NCI-H146 treated with DMSO at 0.1 percent for 48 hours (cell line): ENCODE data around the gene AAK1.
"Not testable (repeated sequence)": the region's sequence is repeated elsewhere in the genome, so short reads cannot be mapped to it uniquely, and the experiment has no call there.

Experiments
- DNase-seq: peaks from one replicate; lab custom pipeline; 2025; ENCODE audit not compliant: unreplicated experiment; lab: John Stamatoyannopoulos, UW

AAK1 gene

DNA sequence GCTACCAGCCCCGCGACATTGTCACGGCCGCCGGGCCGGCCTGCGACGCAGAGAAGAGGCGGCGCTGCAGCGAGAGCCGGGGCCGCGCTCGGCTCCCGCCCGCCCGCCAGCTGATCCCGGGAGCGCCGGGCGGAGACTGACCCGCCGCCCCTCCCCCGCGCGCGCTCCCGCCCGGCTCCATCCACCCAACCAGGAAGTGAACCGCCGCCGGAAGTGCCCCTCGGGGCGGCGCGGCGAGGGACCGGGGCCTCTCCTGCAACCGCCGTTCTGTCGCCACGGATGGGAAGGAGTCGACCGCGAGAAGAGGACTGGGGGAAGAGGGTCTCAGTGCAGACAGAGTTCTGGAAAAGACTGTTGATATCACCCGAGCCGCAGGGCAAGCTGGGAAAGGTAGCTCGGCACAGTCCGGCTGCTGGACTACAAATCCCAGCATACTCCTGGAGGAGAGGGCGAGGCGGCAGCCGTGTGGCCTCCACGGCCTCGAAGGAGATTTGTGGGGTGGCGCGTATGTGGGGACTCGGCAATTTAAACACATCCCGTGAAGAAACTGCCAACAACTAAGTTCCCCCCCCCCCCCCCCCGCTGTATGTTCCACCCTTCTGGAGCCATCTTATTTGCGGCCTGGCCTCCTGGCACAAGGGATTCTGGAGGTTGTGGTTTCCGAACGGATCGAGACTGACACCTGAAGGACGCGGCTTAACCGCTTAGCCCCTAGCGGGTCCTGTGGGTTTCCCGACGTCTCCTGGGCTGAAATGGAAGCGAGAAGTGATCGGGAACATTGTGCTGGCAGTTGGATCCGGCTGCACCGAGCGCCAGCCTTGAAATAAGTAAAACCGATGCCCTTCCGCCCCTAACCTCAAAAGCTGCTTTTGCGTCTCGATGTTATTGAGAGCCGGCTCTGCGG is at the start of gene AAK1:
Gene AAK1 (minus strand): TSS at position 138 of the 904 bp plus-strand sequence. CDS start 699 bp downstream, outside the sequence.
- peak; percentile 77 for DNase-seq

DNA sequence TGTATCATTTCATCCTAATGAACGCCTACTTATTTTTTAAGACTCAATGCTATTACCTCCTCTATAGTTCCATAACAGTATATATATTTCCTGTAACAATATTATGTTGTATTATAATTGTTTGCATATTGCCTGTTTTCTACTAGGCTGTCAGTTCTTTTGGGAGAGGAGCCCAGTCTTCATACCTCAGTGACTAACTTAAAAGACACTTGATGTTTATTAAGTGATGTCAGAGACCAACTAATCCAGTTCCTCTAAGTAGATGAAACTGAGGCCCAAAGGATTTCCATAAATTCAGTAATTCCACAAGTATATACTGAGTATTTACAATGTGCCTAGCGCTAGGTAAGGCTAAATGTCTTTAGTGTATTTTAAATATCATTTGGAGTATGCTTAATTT is 48.9 kb upstream of the AAK1 start:
- no peak for DNase-seq

DNA sequence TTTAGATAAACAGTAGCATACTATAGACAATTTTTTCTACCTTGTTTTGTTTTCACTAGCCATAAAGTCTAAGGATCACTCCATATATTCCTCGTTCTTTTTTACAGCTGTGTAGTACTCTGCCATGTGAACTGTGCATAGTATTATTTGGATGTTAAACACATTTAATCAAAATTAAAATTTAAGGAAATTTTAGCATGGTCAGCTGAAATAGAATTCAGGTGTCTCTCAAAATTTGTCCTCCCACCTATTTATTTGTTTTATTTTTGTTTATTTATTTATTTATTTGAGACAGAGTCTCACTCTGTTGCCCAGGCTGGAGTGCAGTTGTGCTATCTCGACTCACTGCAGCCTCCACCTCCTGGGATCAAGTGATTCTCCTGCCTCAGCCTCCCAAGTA is 46.4 kb upstream of the AAK1 start:
- DNase-seq: no peak

DNA sequence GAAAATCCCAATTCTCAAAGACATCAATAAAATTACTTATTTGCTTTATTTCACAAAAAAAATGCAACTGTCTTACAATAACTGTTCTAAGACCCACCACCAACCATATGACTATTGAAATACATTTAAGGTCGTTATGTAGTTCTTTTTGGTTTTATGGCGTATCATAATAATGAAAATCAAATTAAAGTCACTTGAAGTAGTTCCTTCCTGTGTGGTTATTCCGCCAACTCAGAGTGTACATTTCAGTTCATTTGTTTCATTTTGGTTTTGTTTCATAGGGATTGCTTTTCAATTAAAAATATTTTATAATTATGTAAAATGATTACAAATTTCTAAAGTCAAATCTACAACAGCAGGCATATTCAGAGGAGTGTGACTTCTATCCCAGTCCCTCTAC is 45.9 kb upstream of the AAK1 start:
- DNase-seq: no peak

DNA sequence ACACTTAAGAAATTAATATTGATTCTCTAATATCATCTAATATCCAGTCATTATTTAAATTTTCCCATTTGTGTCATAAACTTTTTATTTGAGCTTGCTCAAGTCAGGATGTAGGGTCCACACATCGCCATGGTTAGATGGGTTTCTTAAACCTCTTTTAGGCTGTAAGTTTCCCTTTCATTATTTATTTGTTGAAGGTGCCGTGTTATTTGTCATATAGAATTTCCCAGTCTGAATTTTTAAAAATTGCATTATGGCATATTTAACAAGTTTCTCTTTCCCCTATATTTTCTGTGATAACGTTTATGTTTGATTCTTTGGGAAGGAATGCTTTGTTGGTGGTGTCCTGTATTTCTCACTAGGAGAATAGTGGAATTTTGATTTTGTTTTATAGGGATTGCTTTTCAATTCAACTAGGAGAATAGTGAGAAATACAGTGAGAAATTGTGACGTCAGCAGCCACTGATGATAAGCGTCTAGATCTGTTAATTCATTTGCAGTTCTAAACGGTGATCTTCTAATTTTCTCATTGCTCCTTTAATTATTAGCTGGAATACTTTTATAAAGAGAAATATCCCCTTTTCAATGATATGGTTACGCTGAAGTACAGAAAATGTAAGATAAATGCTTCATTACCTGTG is 44.6 kb upstream of the AAK1 start:
- no peak for DNase-seq

DNA sequence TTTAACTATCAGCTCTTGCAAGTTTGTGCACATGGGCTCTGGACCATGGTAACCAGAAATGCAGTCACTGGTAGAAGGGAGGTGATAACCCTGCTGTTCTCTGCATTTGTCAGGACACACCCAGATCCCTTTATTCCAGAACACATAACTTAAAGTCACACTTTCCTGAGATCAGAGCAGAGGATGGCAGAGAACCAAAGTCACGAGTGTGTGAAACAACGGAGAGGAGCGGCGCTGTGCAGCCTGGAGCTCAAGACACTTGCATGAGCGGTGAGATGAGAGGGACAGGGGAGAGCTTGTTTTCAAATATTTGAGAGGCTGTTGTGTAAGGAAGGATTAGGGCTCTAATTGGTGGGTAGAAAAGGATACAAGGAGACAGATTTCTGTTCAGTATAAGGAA is 43.3 kb upstream of the AAK1 start:
- no peak for DNase-seq

DNA sequence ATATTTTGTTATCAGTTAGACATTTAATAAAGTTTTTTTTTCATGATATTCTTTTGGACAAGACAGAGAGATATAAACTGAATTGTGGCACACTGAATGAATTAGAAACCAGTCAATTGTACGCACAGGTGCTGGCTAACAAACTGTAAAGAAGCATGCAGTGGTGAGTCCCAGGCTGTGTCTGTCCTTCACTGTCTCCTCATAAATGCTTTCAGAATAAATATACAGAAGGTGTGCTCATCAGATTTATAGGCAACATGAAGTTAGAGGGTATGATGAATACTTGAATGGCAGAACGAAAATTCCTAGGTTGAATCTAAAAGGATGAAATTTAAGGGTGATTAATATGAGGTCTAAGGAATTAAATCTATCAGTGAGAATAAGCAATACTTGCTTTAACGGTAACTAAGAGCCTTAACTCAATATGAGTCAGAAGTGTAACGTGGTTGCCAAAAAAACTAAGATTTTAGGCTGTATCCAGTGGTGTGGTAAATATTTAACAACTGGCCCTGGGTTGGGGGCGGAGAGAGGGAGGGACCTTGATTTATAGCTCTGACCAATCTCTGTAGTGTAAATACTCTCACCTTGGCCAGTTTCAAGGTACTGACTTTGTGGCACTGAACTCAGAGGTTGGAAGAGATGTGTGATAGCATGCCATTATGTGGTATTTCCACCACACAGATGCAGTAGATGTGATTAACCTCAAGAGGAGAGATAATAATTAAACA is 41.9 kb upstream of the AAK1 start:
- DNase-seq: no peak

DNA sequence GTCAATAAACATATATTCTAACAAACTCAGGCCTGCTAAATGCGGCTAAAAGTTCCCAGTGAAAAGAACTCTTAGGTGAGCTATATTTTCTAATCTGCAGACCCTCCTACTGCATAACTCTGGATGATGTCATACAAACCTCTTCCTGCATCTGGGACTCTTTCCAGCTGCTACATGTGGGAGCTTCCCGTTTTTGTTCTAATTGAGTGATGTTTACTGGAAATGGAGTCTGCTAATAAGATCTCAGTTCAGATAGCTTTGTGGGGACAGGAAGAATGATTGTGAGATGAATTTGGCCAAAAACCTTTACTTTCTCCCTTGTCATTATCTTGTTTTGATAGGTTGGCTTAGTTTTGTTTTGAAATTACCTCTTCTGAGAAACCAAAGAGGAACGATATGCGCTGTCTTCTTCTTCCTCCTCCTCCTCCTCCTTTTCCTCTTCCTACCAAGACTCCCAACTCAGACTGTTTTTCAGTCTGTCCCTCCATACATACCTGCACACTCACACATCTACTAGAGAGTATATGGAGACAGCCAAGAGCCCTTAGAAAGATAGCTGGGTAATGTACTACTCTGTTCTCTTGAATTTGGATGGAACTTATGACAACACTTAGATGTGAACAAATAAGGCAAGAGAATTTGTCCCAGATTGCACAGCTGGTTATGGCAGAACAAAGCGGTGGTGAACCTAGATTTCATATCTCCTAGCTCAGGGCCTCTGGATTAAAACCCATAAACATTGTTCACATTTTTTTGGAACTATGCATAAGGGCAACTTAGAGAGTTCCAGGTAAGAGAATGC is 39.8 kb upstream of the AAK1 start:
- no peak for DNase-seq

DNA sequence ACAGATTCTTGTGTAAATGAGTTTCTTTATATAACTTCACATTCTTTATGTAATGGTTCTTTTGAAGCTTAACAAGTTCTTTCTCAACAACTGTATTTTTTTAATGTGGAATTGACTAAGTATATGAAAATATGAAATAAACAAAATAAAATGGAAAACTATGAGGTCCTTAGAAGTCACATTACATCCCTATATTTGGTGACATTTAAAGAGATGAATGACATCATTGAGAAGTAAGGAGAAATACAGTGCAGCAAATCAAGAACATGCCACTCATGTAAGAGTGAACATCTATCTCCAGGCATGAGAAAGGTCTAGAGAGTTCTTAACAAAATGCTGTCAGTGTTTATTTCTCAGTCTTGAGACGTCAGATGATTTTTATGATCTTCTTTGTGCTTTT is 39.0 kb upstream of the AAK1 start:
- no peak for DNase-seq

DNA sequence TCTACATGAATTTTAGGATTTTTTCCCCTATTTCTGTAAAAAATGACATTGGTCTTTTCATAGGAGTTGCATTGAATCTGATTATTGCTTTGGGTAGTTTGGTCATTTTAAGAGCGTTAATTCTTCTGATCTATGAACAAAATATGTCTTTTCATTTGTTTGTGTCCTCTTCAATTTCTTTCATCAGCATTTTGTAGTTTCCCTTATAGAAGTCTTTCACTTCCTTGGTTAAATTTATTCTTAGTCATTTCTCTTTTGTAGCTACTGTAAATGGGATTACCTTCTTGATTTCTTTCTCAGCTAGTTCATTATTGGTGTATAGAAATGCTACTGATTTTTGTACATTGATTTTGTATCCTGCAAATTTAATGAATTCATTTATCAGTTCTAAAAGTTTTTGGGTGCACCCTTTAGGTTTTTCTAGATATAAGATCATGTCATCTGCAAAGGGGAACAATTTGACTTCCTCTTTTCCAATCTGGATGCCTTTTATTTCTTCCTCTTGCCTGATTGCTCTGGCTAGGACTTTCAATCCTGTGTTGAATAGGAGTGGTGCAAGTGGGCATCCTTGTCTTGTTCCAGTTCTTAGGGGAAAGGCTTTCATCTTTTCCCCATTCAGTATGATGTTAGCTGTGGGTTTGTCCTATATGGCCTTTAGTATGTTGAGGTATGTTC is 36.6 kb upstream of the AAK1 start:
- DNase-seq: no peak

DNA sequence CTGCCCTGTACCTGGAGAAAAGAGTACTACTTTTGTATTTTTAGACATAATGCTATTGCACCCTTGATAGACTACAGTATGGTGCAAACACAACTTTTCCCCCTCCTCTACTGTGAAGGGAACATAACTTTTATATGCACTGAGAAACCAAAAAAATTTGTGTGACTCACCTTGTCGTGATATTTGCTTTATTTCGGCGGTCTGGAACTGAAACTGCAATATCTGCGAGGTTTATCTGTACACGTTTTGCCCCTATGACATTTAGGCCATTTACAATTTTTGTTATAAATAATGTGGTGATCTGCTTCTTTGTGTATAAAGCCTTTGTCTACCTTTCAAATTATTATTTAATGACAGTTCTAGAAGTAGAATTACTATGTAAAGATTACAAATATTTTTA is 34.4 kb upstream of the AAK1 start:
- DNase-seq: no peak

DNA sequence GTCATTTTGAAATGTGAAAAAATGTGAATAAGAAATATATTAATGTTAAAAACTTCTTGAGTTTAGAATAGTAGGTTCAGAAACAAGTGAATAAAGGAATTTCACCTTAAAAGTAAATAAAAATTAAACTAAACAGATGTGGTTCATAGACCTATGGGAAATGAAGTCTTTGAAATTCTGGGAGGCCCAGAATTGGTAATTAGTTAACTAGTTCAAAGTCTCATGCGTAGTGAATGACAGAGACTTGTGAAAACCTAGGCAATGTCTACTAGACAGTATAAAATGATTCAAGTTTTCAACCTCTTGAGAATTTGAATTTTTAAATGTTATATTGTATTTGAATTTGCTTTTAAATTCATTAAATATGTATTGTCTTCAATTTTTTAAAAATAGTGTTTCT is 32.6 kb upstream of the AAK1 start:
- DNase-seq: no peak

DNA sequence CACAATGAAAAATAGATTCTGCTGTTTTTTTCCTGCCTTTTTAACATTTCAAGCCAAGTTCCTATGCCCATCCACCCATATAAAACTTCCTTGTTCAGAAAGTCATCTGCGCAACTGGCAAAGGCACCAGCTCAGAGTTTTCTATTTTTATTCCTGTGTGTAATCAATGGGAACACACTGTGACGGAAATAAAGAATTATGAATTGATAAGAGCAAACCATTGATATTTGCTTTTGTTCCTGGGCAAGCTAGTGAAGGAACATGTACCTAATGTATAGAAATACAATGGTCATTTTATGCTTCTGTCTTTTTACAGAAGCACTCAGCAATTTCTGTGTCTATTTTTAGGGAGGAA is 30.8 kb upstream of the AAK1 start:
- DNase-seq: no peak

DNA sequence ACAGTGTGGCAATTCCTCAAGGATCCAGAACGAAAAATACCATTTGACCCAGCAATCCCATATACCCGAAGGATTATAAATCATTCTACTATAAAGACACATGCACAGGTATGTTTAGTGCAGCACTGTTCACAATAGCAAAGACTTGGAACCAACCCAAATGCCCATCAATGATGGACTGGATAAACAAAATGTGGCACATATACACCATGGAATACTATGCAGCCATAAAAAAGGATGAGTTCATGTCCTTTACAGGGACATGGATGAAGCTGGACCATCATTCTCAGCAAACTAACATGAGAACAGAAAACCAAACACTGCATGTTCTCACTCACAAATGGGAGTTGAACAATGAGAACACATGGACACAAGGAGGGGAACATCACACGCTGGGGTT is 29.6 kb upstream of the AAK1 start:
- not testable (repeated sequence) for DNase-seq

DNA sequence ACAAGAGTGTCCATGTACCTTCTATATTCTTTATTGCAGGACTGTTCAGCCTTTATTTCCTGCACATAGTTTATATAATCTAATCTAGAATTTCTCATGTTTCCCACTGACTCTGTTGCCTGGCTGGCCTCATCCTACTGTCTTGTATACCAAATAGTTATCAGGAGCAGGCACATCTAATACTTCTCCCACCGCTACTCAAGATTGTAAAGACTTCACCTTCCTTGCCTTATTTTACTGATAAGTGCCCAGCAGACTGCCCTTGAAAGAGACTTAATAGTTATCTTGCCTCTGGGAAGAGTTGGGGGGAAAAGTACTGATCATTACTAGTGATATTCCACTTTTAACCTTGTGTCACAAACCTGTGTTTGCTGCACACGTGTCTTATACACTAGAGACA is 26.1 kb upstream of the AAK1 start:
- no peak for DNase-seq

DNA sequence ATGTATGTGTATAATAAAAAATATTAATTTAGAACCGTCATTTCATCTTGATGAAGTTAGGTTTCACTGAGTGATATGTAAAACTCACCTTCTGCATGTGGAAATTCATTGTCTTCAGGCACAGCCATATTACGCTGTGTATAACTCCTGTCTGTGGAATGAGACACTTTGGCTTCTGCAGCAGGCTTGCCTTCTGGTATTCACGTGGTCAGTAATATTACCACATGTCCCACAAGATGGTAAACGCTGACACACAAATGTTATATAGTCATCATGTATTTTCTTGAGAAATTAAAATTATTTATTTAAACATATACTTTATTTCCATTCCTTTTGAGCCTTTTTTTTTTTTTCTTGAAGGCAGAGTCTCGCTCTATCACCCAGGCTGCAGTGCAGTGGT is 25.1 kb upstream of the AAK1 start:
- DNase-seq: no peak

DNA sequence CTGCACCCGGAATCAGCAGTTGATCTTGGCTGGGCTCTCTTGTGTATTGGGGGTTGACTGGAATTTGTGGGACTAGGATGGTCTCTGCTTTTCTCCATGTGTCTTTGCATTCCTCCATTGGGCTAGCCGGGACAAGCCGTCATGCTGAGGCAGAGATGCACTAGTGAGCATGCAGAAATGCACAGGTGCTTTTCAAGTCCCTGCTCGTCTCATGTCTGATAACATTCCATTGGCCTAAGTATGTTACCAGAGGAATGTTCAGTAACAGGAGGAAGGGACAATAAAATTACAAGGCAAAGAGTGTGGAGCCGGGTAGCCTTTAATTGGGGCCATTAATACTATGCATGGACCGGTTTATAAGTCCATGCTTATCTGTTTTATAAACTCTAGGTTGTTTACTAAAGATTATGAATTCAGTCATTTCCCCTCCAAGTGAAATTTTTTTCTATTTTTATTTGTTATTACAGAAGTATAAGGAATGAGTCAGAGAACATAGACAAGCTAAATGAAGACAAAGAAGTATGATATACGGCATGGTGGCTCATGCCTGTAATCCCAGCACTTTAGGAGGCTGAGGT is 24.4 kb upstream of the AAK1 start:
- DNase-seq: no peak

DNA sequence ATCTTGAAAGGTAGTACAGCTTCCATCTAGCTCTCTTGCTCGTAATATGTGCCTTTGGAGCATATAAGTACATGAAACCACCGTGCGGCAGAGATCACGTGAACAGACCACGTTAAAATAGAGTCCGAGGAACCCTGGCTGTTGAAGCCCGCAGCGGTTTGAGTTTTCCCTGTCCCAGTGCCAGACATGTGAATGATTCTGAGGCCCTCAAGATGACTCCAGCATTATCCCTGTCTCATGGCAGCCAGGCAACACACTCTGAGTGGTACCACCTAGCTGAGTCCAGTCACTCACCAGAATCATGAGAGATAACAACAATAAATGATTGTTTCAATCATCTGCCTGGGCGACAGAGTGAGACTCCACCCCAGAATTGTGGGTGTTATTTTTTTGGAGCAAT is 21.6 kb upstream of the AAK1 start:
- no peak for DNase-seq

DNA sequence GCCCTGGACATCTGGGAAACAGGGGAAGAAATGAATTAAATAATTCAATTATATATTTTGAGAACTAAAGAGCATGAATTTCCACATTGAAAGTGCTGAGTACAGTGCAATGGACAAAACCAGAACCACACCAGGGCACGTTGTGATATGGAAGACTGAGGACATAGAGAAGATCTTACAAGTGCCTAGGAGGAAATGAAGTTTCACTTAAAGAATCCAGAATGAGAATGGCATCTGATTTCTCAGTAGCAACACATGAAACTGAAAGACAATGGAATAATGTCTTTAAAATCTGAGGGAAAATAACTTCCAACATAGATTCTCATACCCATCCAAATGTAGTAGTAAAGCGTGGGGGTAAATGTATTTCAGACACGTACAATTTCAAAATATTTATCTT is 20.3 kb upstream of the AAK1 start:
- no peak for DNase-seq

DNA sequence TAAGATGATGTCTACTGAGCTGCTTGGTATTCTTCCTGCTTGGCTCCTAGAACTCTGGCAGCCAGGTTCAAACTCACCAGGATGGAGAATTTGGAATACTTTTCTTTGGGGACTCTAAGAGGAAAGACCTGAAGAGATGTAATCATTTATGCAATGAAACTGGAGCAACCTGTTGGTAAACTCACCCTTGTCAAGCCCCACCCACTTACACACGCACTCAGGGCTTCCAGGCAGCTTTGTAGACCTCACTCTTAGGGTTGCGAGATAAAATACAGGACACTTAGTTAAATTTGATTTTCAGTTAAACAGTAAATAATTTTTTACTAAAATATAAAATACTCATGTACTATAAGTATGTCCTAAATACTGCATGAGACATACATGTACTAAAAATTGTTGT is 19.0 kb upstream of the AAK1 start:
- DNase-seq: not testable (repeated sequence)
